Measurements from ENCODE around the gene TRABD2B.

Gene TRABD2B

GRCh38 chr1:47784497-47784822, 212.7 kb downstream of the TRABD2B start:
- in situ Hi-C loops (cut with MboI; ENCODE audit: low pct_unique_long_range_greater_than_20kb, low sequenced_read_pairs, unreplicated experiment) = no loop called here
- TF ChIP-seq, protein P1, sequence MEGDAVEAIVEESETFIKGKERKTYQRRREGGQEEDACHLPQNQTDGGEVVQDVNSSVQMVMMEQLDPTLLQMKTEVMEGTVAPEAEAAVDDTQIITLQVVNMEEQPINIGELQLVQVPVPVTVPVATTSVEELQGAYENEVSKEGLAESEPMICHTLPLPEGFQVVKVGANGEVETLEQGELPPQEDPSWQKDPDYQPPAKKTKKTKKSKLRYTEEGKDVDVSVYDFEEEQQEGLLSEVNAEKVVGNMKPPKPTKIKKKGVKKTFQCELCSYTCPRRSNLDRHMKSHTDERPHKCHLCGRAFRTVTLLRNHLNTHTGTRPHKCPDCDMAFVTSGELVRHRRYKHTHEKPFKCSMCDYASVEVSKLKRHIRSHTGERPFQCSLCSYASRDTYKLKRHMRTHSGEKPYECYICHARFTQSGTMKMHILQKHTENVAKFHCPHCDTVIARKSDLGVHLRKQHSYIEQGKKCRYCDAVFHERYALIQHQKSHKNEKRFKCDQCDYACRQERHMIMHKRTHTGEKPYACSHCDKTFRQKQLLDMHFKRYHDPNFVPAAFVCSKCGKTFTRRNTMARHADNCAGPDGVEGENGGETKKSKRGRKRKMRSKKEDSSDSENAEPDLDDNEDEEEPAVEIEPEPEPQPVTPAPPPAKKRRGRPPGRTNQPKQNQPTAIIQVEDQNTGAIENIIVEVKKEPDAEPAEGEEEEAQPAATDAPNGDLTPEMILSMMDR (IDR thresholded peaks at IDR 0.05; ENCODE audit: extremely low read depth, insufficient read depth, missing control alignments) = no peak
- no peak for DNase-seq (ENCODE audit: low spot score)

- DNase-seq (ENCODE audit: low spot score) = no peak
- in situ Hi-C loops (cut with MboI; ENCODE audit: low pct_unique_long_range_greater_than_20kb, low sequenced_read_pairs, unreplicated experiment) = no loop called here
- TF ChIP-seq, protein P1 (IDR thresholded peaks at IDR 0.05; ENCODE audit: extremely low read depth, insufficient read depth, missing control alignments) = no peak
Measured at GRCh38 chr1:47783638-47784496, 213.3 kb downstream of the TRABD2B start.

- in situ Hi-C loops (cut with MboI; ENCODE audit: low pct_unique_long_range_greater_than_20kb, low sequenced_read_pairs, unreplicated experiment) = no loop called here
- TF ChIP-seq, protein P1 (IDR thresholded peaks at IDR 0.05; ENCODE audit: extremely low read depth, insufficient read depth, missing control alignments) = no peak
- DNase-seq (ENCODE audit: low spot score) = no peak
Measured at GRCh38 chr1:47782414-47783166, 214.6 kb downstream of the TRABD2B start.

DNA sequence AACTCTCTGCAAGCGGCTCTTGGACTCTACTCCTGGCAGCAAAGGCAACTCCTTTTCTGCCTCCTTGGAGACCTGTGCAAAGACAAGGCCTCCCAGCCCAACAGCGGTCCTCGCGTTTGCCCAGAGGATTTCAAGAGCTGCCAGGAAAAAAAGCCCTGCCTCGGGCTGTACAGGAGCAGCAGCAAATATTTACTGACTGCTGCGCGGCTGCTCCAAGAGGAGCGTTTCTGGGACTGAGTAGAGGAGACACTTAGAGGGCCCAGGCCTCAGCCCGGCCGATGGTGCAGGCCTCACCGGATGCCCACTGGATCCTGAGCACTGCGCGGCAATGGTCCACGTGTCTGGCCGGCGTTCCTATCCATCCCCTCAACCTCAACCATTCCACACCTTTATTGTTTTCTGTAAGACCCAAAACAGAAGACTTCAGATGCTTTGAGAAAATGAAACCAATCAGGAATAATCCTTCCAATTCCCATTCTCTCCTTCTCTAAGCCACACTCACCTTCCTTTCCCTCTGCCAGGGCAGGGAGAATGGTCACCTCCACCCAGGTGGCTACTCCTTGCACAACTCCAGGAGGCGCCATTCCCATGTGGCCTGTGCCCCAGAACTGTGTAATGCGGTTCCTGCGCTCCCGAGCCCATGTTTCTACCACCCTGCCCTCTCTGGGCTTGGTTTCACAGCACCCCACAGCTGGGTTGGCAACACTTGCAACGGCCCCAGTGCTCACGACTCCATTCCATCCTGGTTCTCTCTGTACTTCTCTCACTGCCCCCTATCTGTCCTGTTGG, 215.8 kb downstream of the TRABD2B start:
- in situ Hi-C loops (cut with MboI; ENCODE audit: low pct_unique_long_range_greater_than_20kb, low sequenced_read_pairs, unreplicated experiment) = no loop called here
- TF ChIP-seq, protein P1 (IDR thresholded peaks at IDR 0.05; ENCODE audit: extremely low read depth, insufficient read depth, missing control alignments) = no peak
- no peak for DNase-seq (ENCODE audit: low spot score)

GRCh38 chr1:47780469-47780995, 216.7 kb downstream of the TRABD2B start:
- in situ Hi-C loops (cut with MboI; ENCODE audit: low pct_unique_long_range_greater_than_20kb, low sequenced_read_pairs, unreplicated experiment) = no loop called here
- TF ChIP-seq, protein P1 (IDR thresholded peaks at IDR 0.05; ENCODE audit: extremely low read depth, insufficient read depth, missing control alignments) = no peak
- DNase-seq (ENCODE audit: low spot score) = no peak

DNA sequence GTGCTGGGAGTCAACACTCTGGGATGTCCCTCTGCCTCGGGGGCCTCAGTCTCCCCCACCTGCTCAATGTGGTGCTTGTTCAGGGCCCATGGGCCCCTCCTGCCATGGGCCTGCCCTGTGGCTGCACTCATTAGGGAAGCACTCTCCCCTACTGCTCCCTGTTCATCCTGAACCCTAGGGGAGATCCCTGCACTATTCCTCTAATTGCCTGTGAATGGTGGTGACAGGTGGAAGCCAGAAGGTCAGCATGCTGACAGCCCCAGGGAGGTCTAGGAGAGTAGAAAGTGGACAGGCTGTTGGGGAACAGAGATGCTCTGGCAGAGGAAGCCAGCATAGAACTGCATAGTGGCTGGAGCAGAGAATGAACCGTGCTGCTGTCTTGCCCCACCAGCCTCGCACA, 217.6 kb downstream of the TRABD2B start:
- in situ Hi-C loops (cut with MboI; ENCODE audit: low pct_unique_long_range_greater_than_20kb, low sequenced_read_pairs, unreplicated experiment) = no loop called here
- no peak for DNase-seq (ENCODE audit: low spot score)
- TF ChIP-seq, protein P1 (IDR thresholded peaks at IDR 0.05; ENCODE audit: extremely low read depth, insufficient read depth, missing control alignments) = no peak
